ENCODE results near the gene RPL29. TPM values are rescaled to one million over a fixed set of nuclear protein-coding genes. Genes with fewer than 3 reads are reported as not detected.

The RPL29 gene
- total RNA-seq, 1 donor from 2014 or later = 1,884 TPM

- intact Hi-C loops (cut with micrococcal nuclease) = loop anchor here (10.0 kb wide), 1 partner anchor 1355 kb away; the partner anchor contains the start of genes CISH and MAPKAPK3
- DNase-seq (no peak), ATAC-seq (ENCODE audit: low read depth) (no peak)
- H3K36me3 Mint-ChIP-seq (ENCODE audit: low read depth) = peaks cover 6% of the 10 kb centered on the region
- TF ChIP-seq CTCF (IDR thresholded peaks at IDR 0.05) = no peak
- ChIA-PET CTCF (no interaction called here), POLR2A (interaction anchor here (1.0 kb wide), 1 partner anchor 26 kb away, joined by 3 read pairs; the partner anchor contains the start of gene RPL29)
- peaks cover 30% of the 10 kb centered on the region for H3K4me1 Mint-ChIP-seq
- no peak overlapping the region for H3K4me3 Mint-ChIP-seq
- no peak overlapping the region for H3K27ac Mint-ChIP-seq
- H3K27me3 Mint-ChIP-seq = peaks cover 5% of the 10 kb centered on the region
- no peaks in the 10 kb centered on the region for H3K9me3 Mint-ChIP-seq
These were observed 25.9 kb downstream of the RPL29 start for GRCh38 chr3:51969841-51970240.

GRCh38 chr3:51968883-51969678 lies 26.6 kb downstream of the RPL29 start:
- Mint-ChIP-seq H3K36me3 (ENCODE audit: low read depth) (peaks cover 6% of the 10 kb centered on the region), H3K27ac (no peak overlapping the region), H3K9me3 (no peaks in the 10 kb centered on the region), H3K4me3 (peak overlapping the region; percentile 61), H3K4me1 (peaks cover 23% of the 10 kb centered on the region), H3K27me3 (peaks cover 5% of the 10 kb centered on the region)
- intact Hi-C loops (cut with micrococcal nuclease) = no loop called here
- no peak for TF ChIP-seq CTCF (IDR thresholded peaks at IDR 0.05)
- ATAC-seq (ENCODE audit: low read depth) = no peak
- CTCF ChIA-PET = no interaction called here
- POLR2A ChIA-PET = interaction anchor here (1.0 to 2.4 kb wide), 2 partner anchors 27 kb away, joined by 3 to 7 read pairs; partner anchors contain the start of gene RPL29
- DNase-seq = no peak

GRCh38 chr3:51968170-51968775 lies 27.4 kb downstream of the RPL29 start:
- Mint-ChIP-seq H3K4me1 (peaks cover 17% of the 10 kb centered on the region), H3K27me3 (peaks cover 5% of the 10 kb centered on the region), H3K9me3 (no peaks in the 10 kb centered on the region), H3K36me3 (ENCODE audit: low read depth) (peaks cover 1% of the 10 kb centered on the region), H3K4me3 (peak overlapping the region; percentile 85), H3K27ac (no peak overlapping the region)
- DNase-seq = no peak
- TF ChIP-seq CTCF (IDR thresholded peaks at IDR 0.05) = no peak
- ChIA-PET POLR2A (interaction anchor here (0.6 to 2.4 kb wide), 4 partner anchors 14 to 564 kb away, joined by 3 to 7 read pairs (median 5); partner anchors contain the start of genes ACY1 and RPL29), CTCF (interaction anchor here (1.4 kb wide), 1 partner anchor 26 kb away, joined by 3 read pairs; the partner anchor contains the start of gene PARP3)
- ATAC-seq (ENCODE audit: low read depth) = no peak
- intact Hi-C loops (cut with micrococcal nuclease) = no loop called here

- ChIA-PET CTCF (interaction anchor here (1.4 kb wide), 1 partner anchor 25 kb away, joined by 3 read pairs; the partner anchor contains the start of gene PARP3), POLR2A (interaction anchor here (0.6 to 2.4 kb wide), 6 partner anchors 15 to 467 kb away, joined by 3 to 7 read pairs (median 5); partner anchors contain the start of genes ACY1, PARP3, RPL29 and RRP9)
- TF ChIP-seq CTCF (IDR thresholded peaks at IDR 0.05) = no peak
- ATAC-seq (ENCODE audit: low read depth) = peak; percentile 77
- no peaks in the 10 kb centered on the region for H3K9me3 Mint-ChIP-seq
- peaks cover 16% of the 10 kb centered on the region for H3K4me1 Mint-ChIP-seq
- peak within 1 kb of the TSS; percentile 66 for H3K27ac Mint-ChIP-seq
- intact Hi-C loops (cut with micrococcal nuclease) = loop anchor here (1.0 kb wide), 1 partner anchor 11 kb away; no protein-coding TSS in a partner anchor
- H3K36me3 Mint-ChIP-seq (ENCODE audit: low read depth) = peaks cover 1% of the 10 kb centered on the region
- DNase-seq = peak; percentile 42
- peak within 1 kb of the TSS; percentile 85 for H3K4me3 Mint-ChIP-seq
- peaks cover 5% of the 10 kb centered on the region for H3K27me3 Mint-ChIP-seq
These were observed 28.1 kb downstream of the RPL29 start, which contains the start of gene PCBP4 for GRCh38 chr3:51967384-51968169. Gene PCBP4, minus strand, starts transcription at chr3:51967454. Its CDS starts 6,214 bp downstream, at chr3:51961240.

Measured in activated B cell treated with CpG ODN at 0.5 μM for 24 hours (primary cell).